A673 (cell line): ENCODE data around the gene ST3GAL4. TPM values are rescaled to one million over a fixed set of nuclear protein-coding genes. Genes with fewer than 3 reads are reported as not detected.

ENCODE experiments used
- BruUV-seq: library from RNA; stranded (reverse); fragments of 400-500 nt; replicated peaks from 2 replicates; lab custom pipeline; 2021; lab: Mats Ljungman, UMichigan
- CTCF ChIA-PET: fragments of 300-600 bp; sonication (Branson Sonifier 250); formaldehyde crosslinking; loops from one replicate; lab custom pipeline; 2022; ENCODE audit warnings: antibody characterized with exemption; lab: Charles Lee
- POLR2A ChIA-PET: fragments of 300-600 bp; sonication (Branson Sonifier 250); formaldehyde crosslinking; loops from one replicate; lab custom pipeline; 2022; ENCODE audit warnings: antibody characterized with exemption; ENCODE audit not compliant: low non-redundant PET; lab: Charles Lee
- DNase-seq: peaks from one replicate; pipeline ENCODE4 v3.0.0-alpha.2; 2015; ENCODE audit warnings: low spot score
- H3K27ac ChIP-seq: fragments of 200-600 bp; sonication (generic); 2 replicates; pipeline ENCODE4 v1.5.1; 2016; ENCODE audit warnings: mixed run types, low read depth, mild to moderate bottlenecking, mixed read lengths, antibody characterized with exemption, low read length; ENCODE audit not compliant: poor library complexity, severe bottlenecking
- H3K27me3 ChIP-seq: fragments of 200-600 bp; sonication (generic); replicated peaks from 2 replicates; pipeline ENCODE4 v1.6.1; 2017; ENCODE audit warnings: mixed run types, low read depth, mild to moderate bottlenecking, mixed read lengths, antibody characterized with exemption, low read length; ENCODE audit not compliant: insufficient read depth, poor library complexity
- H3K36me3 ChIP-seq: fragments of 200-600 bp; sonication (generic); 2 replicates; pipeline ENCODE4 v1.6.1; 2016; ENCODE audit warnings: mixed run types, mild to moderate bottlenecking, mixed read lengths, antibody characterized with exemption, low read length; ENCODE audit not compliant: insufficient read depth, poor library complexity, severe bottlenecking
- H3K4me1 ChIP-seq: fragments of 200-600 bp; sonication (generic); 2 replicates; pipeline ENCODE4 v1.6.1; 2017; ENCODE audit warnings: mixed run types, mild to moderate bottlenecking, mixed read lengths, antibody characterized with exemption, low read length; ENCODE audit not compliant: insufficient read depth, poor library complexity, severe bottlenecking
- H3K4me3 ChIP-seq: fragments of 200-600 bp; sonication (generic); 2 replicates; pipeline ENCODE4 v1.5.1; 2016; ENCODE audit warnings: low read depth, mixed run types, mild to moderate bottlenecking, mixed read lengths, low read length; ENCODE audit not compliant: poor library complexity, severe bottlenecking
- H3K9me3 ChIP-seq: fragments of 200-600 bp; sonication (generic); 2 replicates; pipeline ENCODE4 v1.6.1; 2016; ENCODE audit warnings: mixed run types, low read depth, mild to moderate bottlenecking, mixed read lengths, antibody characterized with exemption, low read length; ENCODE audit not compliant: poor library complexity, severe bottlenecking
- CTCF ChIP-seq: fragments of 300-800, 200-600 bp; sonication (generic); conservative IDR thresholded peaks from 2 replicates; pipeline ENCODE4 v1.5.1; 2017; ENCODE audit warnings: low read depth, mild to moderate bottlenecking, antibody characterized with exemption, low read length, moderate library complexity, mixed read lengths
- EZH2 ChIP-seq: fragments of 200-600 bp; sonication (generic); IDR thresholded peaks from 2 replicates; pipeline ENCODE4 v1.6.1; 2017; ENCODE audit warnings: borderline replicate concordance, low read depth, mild to moderate bottlenecking, mixed read lengths, antibody characterized with exemption, low read length; ENCODE audit not compliant: poor library complexity, severe bottlenecking
- intact Hi-C: fragments of 100-400 bp; cut with micrococcal nuclease; formaldehyde crosslinking; loops from one replicate; pipeline ENCODE4 v1.10.0; 2022; ENCODE audit not compliant: unreplicated experiment
- total RNA-seq: library from RNA; stranded (reverse); gene quantifications from 2 replicates; pipeline ENCODE4 v1.2.3, GENCODE V29; 2021

ST3GAL4 gene
- total RNA-seq, 1 experiment from 2014 or later: 29.9 TPM

- no peaks in the 10 kb centered on the region for H3K27me3 ChIP-seq
- no peak for TF ChIP-seq CTCF
- TF ChIP-seq EZH2: no peak
- no peaks in the 10 kb centered on the region for H3K4me1 ChIP-seq
- DNase-seq: peak; percentile 57
- no peaks in the 10 kb centered on the region for H3K9me3 ChIP-seq
- BruUV-seq: no TSS peak
- POLR2A ChIA-PET: no interaction called here
- H3K4me3 ChIP-seq: no peak overlapping the region
- H3K36me3 ChIP-seq: no peaks in the 10 kb centered on the region
- intact Hi-C loops: loop anchor here (5.0 to 10.0 kb wide), 3 partner anchors 128 to 251 kb away; no protein-coding TSS in a partner anchor
- CTCF ChIA-PET: interaction anchor here (5.2 kb wide), 1 partner anchor 37 kb away, joined by 45 read pairs; no protein-coding TSS in a partner anchor
- no peak overlapping the region for H3K27ac ChIP-seq
Observed at GRCh38 chr11:126444072-126444471, 88.6 kb downstream of the ST3GAL4 start.

GRCh38 chr11:126446581-126446980 lies 91.1 kb downstream of the ST3GAL4 start:
- H3K4me3 ChIP-seq: no peak overlapping the region
- BruUV-seq: no TSS peak
- TF ChIP-seq EZH2 (no peak), CTCF (no peak)
- no peak for DNase-seq
- H3K9me3 ChIP-seq: no peaks in the 10 kb centered on the region
- no peaks in the 10 kb centered on the region for H3K27me3 ChIP-seq
- ChIA-PET CTCF (no interaction called here), POLR2A (no interaction called here)
- H3K36me3 ChIP-seq: no peaks in the 10 kb centered on the region
- no peak overlapping the region for H3K27ac ChIP-seq
- intact Hi-C loops: loop anchor here (10.0 kb wide), 2 partner anchors 158 to 248 kb away; no protein-coding TSS in a partner anchor
- H3K4me1 ChIP-seq: no peaks in the 10 kb centered on the region

GRCh38 chr11:126450198-126450597 lies 94.7 kb downstream of the ST3GAL4 start:
- intact Hi-C loops: no loop called here
- no peak for TF ChIP-seq CTCF
- no peak for TF ChIP-seq EZH2
- Histone ChIP-seq H3K36me3 (no peaks in the 10 kb centered on the region), H3K27me3 (no peaks in the 10 kb centered on the region), H3K4me1 (no peaks in the 10 kb centered on the region), H3K9me3 (no peaks in the 10 kb centered on the region), H3K4me3 (no peak overlapping the region), H3K27ac (no peak overlapping the region)
- ChIA-PET CTCF (no interaction called here), POLR2A (no interaction called here)
- no TSS peak for BruUV-seq
- no peak for DNase-seq
